Lower leg skin (tissue), 4 donors: ENCODE results near the gene PSMD2. TPM values are rescaled to one million over a fixed set of nuclear protein-coding genes. Genes with fewer than 3 reads are reported as not detected.
A peak's percentile ranks its signal among the peaks of the same experiment; 100 is the strongest.

Experiments
- DNase-seq, 2 donors: peaks; one replicate each; pipeline ENCODE4 v3.0.0-alpha.2; 2019; ENCODE audit warnings: low spot score in 2 of 2
- H3K4me3 ChIP-seq: fragments of 200-600 bp; sonication (generic); 2 replicates; pipeline ENCODE4 v1.5.1; 2017; ENCODE audit warnings: mild to moderate bottlenecking, low read depth; ENCODE audit not compliant: poor library complexity, severe bottlenecking
- POLR2A ChIP-seq, 2 donors: fragments of 450-650 bp; IDR thresholded peaks; one replicate each; pipeline ENCODE4 v1.6.1; 2016 to 2017; ENCODE audit warnings: antibody characterized with exemption in 2 of 2, mild to moderate bottlenecking in 1 of 2, moderate library complexity in 1 of 2
- WGBS, 2 donors: methylation state at CpG; one replicate each; pipeline ENCODE4 v1.1.5; 2018; 5-methylcytosine and 5-hydroxymethylcytosine counted together
- intact Hi-C: fragments of 100-400 bp; cut with DNase I; formaldehyde crosslinking; loops from one replicate; pipeline ENCODE4 v1.15.0; 2023; ENCODE audit warnings: low total_unique reads
- total RNA-seq, 4 donors: library from RNA; depleted of rRNA; stranded (reverse); fragments of >200 nt; gene quantifications; one replicate each; pipeline ENCODE4 v1.1.0, GENCODE V29; 2016
- TF ChIP-seq, protein P1 (sequence below), 3 donors: fragments of 450-650 bp; IDR thresholded peaks; one replicate each; pipeline ENCODE4 v1.5.1; 2016; ENCODE audit warnings: antibody characterized with exemption in 3 of 3, mild to moderate bottlenecking in 3 of 3, moderate library complexity in 2 of 3

PSMD2 gene
- total RNA-seq, 4 donors from 2014 or later: 194 to 263 (median 211) TPM

DNA sequence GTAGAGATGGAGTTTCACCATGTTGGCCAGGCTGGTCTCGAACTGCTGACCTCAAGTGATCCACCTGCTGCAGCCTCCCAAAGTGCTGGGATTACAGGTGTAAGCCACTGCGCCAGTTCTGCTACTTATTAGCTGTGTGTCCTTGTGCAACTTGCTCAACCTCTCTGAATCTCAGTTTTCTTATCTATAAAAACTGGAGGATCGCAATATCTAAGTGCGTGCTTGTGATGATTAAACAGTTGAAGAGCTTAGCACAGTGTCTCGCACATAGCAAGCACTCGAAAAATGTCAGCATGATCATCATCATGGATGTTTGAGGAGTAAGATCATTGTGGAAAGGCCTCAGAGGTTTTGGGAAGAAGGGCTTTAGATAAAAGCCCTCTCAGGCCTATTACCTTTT is 51.6 kb downstream of the PSMD2 start:
- intact Hi-C loops: loop anchor here (10.0 kb wide), 1 partner anchor 46 kb away; no protein-coding TSS in a partner anchor
- no peak for DNase-seq
- no peak overlapping the region for H3K4me3 ChIP-seq
- WGBS, 2 donors: 95 to 97% methylated on average over 6 of the region's 6 CpGs
- TF ChIP-seq, protein P1, sequence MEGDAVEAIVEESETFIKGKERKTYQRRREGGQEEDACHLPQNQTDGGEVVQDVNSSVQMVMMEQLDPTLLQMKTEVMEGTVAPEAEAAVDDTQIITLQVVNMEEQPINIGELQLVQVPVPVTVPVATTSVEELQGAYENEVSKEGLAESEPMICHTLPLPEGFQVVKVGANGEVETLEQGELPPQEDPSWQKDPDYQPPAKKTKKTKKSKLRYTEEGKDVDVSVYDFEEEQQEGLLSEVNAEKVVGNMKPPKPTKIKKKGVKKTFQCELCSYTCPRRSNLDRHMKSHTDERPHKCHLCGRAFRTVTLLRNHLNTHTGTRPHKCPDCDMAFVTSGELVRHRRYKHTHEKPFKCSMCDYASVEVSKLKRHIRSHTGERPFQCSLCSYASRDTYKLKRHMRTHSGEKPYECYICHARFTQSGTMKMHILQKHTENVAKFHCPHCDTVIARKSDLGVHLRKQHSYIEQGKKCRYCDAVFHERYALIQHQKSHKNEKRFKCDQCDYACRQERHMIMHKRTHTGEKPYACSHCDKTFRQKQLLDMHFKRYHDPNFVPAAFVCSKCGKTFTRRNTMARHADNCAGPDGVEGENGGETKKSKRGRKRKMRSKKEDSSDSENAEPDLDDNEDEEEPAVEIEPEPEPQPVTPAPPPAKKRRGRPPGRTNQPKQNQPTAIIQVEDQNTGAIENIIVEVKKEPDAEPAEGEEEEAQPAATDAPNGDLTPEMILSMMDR (IDR thresholded peaks at IDR 0.05): no peak
- no peak for TF ChIP-seq POLR2A (IDR thresholded peaks at IDR 0.05)

DNA sequence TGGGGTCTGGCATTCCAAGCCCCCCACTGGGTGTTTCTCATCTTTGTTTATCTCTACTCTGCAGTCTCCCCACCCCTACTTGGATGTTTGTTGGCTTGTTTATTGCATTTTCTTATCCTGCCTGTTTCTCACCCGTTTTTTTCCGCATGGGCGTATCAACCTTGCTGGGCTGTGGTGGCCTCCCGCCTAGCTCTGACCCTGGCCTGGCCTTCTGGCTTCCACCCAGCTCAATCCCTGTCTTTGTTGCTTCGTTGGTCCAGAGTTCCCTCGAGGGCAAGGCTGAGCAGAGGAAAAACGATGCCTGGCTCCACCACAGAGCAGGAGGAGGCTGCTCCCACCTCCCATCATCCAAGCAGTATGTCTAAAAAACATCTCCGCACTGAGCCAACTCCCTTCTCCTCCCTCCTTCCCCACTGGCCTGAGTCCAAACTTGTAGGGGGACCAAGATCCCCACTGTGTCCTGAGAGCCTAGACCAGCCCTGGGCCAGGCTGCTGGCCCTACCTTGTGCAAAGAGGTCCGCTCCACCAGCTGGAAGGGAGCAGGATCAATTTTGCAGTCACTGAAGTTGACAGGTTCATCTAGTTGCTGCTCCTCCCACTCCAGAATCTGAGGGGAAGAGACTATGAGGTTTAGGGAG is 52.6 kb downstream of the PSMD2 start:
- no peak for TF ChIP-seq POLR2A (IDR thresholded peaks at IDR 0.05)
- TF ChIP-seq, protein P1 (IDR thresholded peaks at IDR 0.05): no peak
- WGBS, 2 donors: 48 to 67% methylated on average over 9 of the region's 9 CpGs
- H3K4me3 ChIP-seq: no peak overlapping the region
- no peak for DNase-seq
- intact Hi-C loops: loop anchor here (10.0 kb wide), 1 partner anchor 47 kb away; no protein-coding TSS in a partner anchor

GRCh38 chr3:184352149-184352785 is 53.2 kb downstream of the PSMD2 start:
- 55 to 63% methylated on average over 15 of the region's 15 CpGs for WGBS, 2 donors
- no peak for TF ChIP-seq POLR2A (IDR thresholded peaks at IDR 0.05)
- TF ChIP-seq, protein P1 (IDR thresholded peaks at IDR 0.05): no peak
- intact Hi-C loops: loop anchor here (10.0 kb wide), 1 partner anchor 47 kb away; no protein-coding TSS in a partner anchor
- H3K4me3 ChIP-seq: no peak overlapping the region
- no peak for DNase-seq

DNA sequence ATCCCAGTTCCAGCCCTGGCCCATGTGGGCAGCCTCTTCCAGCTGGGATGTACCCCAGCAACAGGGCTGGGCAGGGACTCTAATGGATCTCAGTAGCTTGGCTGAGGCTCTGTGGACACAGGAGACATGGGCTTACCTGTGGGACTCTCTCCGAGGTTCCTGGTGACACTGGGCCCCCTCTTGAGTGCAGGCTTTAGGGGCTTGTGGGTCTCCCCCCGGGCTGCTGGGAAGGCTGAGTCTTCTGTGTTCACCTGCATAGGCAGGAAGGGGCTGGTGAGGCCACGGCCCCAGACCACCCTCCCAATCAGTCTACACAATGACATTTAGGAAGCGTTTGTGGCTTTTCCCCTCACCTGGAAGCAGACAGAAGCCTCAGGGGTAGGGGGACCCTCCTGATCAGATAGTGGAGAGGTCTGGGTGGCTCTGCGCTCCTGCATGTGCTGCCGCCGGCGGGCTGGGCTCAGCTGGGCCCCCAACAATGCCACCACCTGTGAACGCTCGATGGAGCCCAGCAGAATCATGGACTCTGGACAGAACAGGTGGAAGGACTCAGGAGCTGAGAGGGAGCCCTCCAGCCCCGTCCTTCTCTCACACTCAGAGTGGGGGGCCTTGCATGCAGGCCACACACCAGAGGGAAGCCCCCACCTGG is 54.0 kb downstream of the PSMD2 start:
- TF ChIP-seq POLR2A (IDR thresholded peaks at IDR 0.05): no peak
- TF ChIP-seq, protein P1 (IDR thresholded peaks at IDR 0.05): no peak
- 85 to 96% methylated on average over 6 to 11 of the region's 11 CpGs for WGBS, 2 donors
- intact Hi-C loops: loop anchor here (10.0 kb wide), 1 partner anchor 48 kb away; no protein-coding TSS in a partner anchor
- H3K4me3 ChIP-seq: no peak overlapping the region
- no peak for DNase-seq

DNA sequence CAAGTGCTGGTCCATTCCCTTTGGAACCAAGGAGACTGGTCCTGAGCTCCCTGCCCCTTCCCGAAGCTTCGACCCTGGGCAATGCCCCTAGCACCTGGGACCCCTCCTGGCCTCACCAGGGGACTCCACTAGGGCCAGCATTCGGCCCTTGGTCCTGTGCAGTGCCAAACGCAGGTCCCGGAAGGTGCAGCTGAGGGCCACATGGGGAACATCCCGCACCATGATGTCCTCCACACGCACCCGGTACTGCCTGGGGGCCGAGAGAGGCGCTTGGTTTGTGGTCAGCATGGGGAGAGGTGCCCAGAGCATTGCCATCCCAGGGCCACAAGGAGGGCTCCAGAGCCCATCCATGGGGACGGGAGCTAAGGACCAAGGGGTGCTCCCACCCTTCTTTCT is 54.5 kb downstream of the PSMD2 start:
- 88 to 93% methylated on average over 8 to 11 of the region's 11 CpGs for WGBS, 2 donors

More for the DNA sequence above, 54.5 kb downstream of the PSMD2 start:
- intact Hi-C loops: loop anchor here (10.0 kb wide), 1 partner anchor 49 kb away; no protein-coding TSS in a partner anchor
- peak in 1 of 2 donors; percentile 78 for DNase-seq
- H3K4me3 ChIP-seq: no peak overlapping the region
- no peak for TF ChIP-seq POLR2A (IDR thresholded peaks at IDR 0.05)
- TF ChIP-seq, protein P1 (IDR thresholded peaks at IDR 0.05): no peak
